K562 (cell line): Measurements from ENCODE around the gene TFDP3. TPM values are rescaled to one million over a fixed set of nuclear protein-coding genes. Genes with fewer than 3 reads are reported as not detected.

Experiments used
- ARNT ChIP-seq, 2 experiments: fragments of 450-650 bp; IDR thresholded peaks; 2 replicates each; pipeline ENCODE4 v1.6.1; 2016; ENCODE audit warnings: mild to moderate bottlenecking in 1 of 2
- FOXA3 ChIP-seq, 2 experiments: fragments of 450-650 bp in 1 of 2; sonication (generic) in 1 of 2; formaldehyde crosslinking; IDR thresholded peaks in 1 of 2; conservative IDR thresholded peaks in 1 of 2; 2 replicates each; pipeline versions ENCODE4 v1.4.0 to v1.8.0; 2020 to 2022; ENCODE audit warnings: mild to moderate bottlenecking in 2 of 2, missing genetic modification reagents in 1 of 2
- NUFIP1 ChIP-seq: fragments of 450-650 bp; IDR thresholded peaks from 2 replicates; pipeline ENCODE4 v1.6.1; 2018; ENCODE audit not compliant: partially characterized antibody
- POLR2A ChIP-seq: fragments of 450-650 bp; conservative IDR thresholded peaks from 2 replicates; pipeline ENCODE4 v1.6.1; 2016
- TAF9B ChIP-seq: fragments of 450-650 bp; IDR thresholded peaks from 2 replicates; pipeline ENCODE4 v1.6.1; 2018; ENCODE audit warnings: mild to moderate bottlenecking; ENCODE audit not compliant: partially characterized antibody
- polyA plus RNA-seq, 8 experiments: library from polyadenylated mRNA; depleted of rRNA in 4 of 8; stranded (reverse) in 5 of 8; unstranded in 3 of 8; fragments of >200 nt; fragmentation: Nextera tagmentation in 2 of 8; fragmentation: Illumina TruSeq in 1 of 8; extraction: Ambion mirVana in 2 of 8; extraction: Trizol in 1 of 8; gene quantifications; 2 replicates each; pipeline versions ENCODE4 v1.2.1 to v1.2.3, GENCODE V29; 2011 to 2014; ENCODE audit warnings: inconsistent platforms in 1 of 8, missing spikeins in 1 of 8
- total RNA-seq, 7 experiments: library from RNA; depleted of rRNA in 6 of 7; stranded (reverse); fragments of >200 nt in 6 of 7; fragmentation: Illumina TruSeq in 2 of 7; extraction: Trizol in 2 of 7; gene quantifications; 2 replicates each; pipeline versions ENCODE4 v1.2.1 to v1.2.3, GENCODE V29; 2011 to 2021; ENCODE audit warnings: low replicate concordance in 1 of 7
- TF ChIP-seq, protein P1 (sequence below): fragments of 200-600 bp; sonication (generic); IDR thresholded peaks from one replicate; pipeline ENCODE4 v1.6.1; 2012; ENCODE audit warnings: mild to moderate bottlenecking, low read depth, low read length, inconsistent platforms
- TF ChIP-seq, protein P2 (sequence below): fragments of 450-650 bp; formaldehyde crosslinking; conservative IDR thresholded peaks from 2 replicates; pipeline ENCODE4 v1.4.0; 2022; ENCODE audit warnings: mild to moderate bottlenecking, missing genetic modification characterization
- TF ChIP-seq, protein P3 (sequence below): sonication (generic); formaldehyde crosslinking; IDR thresholded peaks from 2 replicates; pipeline ENCODE4 v1.8.0; 2022; ENCODE audit warnings: missing genetic modification reagents, mild to moderate bottlenecking, moderate library complexity, borderline replicate concordance
- TF ChIP-seq, protein P4 (sequence below): sonication (generic); formaldehyde crosslinking; IDR thresholded peaks from 2 replicates; pipeline ENCODE4 v1.9.0; 2022; ENCODE audit warnings: mild to moderate bottlenecking, missing genetic modification reagents

Gene TFDP3
- total and polyA plus RNA-seq, 9 of the 15 experiments (the other 6 are each of a cell fraction or from before 2014, with no cell fraction given) = 0.09 to 0.25 (median 0.12) TPM; not detected in 5

DNA sequence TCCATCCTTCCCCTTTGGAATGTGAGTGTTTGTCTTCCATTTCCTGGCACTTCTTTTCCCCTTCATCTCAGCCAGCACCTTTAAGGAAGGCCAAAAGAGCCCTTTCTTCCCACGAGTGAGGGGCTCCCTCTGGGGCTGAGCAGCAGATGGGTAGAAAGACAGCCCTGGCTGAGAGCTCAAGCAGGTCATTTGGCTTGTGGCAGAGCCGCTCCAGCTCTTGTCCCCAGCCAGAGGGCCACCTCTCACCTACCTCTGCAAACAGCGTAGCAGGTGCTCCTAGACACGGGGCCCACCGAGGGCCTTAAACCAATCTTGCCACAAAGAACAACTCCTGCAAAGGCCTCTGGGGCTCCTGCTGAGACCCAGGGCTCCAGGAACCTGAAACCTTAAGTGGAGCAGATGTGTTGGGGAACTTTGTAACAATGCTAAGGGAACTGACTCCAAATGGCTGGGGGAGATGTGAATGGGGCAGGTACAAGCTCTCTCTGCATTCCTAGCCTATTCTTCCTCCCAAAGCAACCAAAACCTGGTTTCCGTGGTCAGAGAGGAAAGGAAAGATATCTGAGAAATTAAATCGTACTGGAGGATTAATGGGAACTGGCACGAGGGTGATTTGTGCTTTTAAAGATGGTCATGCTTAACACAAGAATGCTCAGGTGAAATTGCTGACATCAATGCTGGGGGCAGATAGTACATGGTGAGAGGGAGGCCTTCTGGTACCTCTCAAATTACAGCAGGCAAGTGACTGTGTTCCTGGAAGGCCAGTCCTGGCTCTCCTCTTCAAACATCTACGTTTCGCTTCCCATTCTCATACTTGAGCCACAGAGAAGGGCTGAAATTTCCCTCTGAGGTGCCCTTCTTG is 27.0 kb downstream of the TFDP3 start (continued):
- TF ChIP-seq, protein P1, sequence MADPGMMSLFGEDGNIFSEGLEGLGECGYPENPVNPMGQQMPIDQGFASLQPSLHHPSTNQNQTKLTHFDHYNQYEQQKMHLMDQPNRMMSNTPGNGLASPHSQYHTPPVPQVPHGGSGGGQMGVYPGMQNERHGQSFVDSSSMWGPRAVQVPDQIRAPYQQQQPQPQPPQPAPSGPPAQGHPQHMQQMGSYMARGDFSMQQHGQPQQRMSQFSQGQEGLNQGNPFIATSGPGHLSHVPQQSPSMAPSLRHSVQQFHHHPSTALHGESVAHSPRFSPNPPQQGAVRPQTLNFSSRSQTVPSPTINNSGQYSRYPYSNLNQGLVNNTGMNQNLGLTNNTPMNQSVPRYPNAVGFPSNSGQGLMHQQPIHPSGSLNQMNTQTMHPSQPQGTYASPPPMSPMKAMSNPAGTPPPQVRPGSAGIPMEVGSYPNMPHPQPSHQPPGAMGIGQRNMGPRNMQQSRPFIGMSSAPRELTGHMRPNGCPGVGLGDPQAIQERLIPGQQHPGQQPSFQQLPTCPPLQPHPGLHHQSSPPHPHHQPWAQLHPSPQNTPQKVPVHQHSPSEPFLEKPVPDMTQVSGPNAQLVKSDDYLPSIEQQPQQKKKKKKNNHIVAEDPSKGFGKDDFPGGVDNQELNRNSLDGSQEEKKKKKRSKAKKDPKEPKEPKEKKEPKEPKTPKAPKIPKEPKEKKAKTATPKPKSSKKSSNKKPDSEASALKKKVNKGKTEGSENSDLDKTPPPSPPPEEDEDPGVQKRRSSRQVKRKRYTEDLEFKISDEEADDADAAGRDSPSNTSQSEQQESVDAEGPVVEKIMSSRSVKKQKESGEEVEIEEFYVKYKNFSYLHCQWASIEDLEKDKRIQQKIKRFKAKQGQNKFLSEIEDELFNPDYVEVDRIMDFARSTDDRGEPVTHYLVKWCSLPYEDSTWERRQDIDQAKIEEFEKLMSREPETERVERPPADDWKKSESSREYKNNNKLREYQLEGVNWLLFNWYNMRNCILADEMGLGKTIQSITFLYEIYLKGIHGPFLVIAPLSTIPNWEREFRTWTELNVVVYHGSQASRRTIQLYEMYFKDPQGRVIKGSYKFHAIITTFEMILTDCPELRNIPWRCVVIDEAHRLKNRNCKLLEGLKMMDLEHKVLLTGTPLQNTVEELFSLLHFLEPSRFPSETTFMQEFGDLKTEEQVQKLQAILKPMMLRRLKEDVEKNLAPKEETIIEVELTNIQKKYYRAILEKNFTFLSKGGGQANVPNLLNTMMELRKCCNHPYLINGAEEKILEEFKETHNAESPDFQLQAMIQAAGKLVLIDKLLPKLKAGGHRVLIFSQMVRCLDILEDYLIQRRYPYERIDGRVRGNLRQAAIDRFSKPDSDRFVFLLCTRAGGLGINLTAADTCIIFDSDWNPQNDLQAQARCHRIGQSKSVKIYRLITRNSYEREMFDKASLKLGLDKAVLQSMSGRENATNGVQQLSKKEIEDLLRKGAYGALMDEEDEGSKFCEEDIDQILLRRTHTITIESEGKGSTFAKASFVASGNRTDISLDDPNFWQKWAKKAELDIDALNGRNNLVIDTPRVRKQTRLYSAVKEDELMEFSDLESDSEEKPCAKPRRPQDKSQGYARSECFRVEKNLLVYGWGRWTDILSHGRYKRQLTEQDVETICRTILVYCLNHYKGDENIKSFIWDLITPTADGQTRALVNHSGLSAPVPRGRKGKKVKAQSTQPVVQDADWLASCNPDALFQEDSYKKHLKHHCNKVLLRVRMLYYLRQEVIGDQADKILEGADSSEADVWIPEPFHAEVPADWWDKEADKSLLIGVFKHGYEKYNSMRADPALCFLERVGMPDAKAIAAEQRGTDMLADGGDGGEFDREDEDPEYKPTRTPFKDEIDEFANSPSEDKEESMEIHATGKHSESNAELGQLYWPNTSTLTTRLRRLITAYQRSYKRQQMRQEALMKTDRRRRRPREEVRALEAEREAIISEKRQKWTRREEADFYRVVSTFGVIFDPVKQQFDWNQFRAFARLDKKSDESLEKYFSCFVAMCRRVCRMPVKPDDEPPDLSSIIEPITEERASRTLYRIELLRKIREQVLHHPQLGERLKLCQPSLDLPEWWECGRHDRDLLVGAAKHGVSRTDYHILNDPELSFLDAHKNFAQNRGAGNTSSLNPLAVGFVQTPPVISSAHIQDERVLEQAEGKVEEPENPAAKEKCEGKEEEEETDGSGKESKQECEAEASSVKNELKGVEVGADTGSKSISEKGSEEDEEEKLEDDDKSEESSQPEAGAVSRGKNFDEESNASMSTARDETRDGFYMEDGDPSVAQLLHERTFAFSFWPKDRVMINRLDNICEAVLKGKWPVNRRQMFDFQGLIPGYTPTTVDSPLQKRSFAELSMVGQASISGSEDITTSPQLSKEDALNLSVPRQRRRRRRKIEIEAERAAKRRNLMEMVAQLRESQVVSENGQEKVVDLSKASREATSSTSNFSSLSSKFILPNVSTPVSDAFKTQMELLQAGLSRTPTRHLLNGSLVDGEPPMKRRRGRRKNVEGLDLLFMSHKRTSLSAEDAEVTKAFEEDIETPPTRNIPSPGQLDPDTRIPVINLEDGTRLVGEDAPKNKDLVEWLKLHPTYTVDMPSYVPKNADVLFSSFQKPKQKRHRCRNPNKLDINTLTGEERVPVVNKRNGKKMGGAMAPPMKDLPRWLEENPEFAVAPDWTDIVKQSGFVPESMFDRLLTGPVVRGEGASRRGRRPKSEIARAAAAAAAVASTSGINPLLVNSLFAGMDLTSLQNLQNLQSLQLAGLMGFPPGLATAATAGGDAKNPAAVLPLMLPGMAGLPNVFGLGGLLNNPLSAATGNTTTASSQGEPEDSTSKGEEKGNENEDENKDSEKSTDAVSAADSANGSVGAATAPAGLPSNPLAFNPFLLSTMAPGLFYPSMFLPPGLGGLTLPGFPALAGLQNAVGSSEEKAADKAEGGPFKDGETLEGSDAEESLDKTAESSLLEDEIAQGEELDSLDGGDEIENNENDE = no peak
- TF ChIP-seq, protein P2, sequence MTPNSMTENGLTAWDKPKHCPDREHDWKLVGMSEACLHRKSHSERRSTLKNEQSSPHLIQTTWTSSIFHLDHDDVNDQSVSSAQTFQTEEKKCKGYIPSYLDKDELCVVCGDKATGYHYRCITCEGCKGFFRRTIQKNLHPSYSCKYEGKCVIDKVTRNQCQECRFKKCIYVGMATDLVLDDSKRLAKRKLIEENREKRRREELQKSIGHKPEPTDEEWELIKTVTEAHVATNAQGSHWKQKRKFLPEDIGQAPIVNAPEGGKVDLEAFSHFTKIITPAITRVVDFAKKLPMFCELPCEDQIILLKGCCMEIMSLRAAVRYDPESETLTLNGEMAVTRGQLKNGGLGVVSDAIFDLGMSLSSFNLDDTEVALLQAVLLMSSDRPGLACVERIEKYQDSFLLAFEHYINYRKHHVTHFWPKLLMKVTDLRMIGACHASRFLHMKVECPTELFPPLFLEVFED (CRISPR knock-in tag) = no peak
- TF ChIP-seq POLR2A (no peak), FOXA3 (CRISPR knock-in tag; conservative IDR thresholded peaks at IDR 0.05 in 1 of 2, IDR thresholded peaks at IDR 0.05 in 1 of 2) (no peak), NUFIP1 (no peak), ARNT (IDR thresholded peaks at IDR 0.05) (no peak), TAF9B (no peak)
- TF ChIP-seq, protein P3, sequence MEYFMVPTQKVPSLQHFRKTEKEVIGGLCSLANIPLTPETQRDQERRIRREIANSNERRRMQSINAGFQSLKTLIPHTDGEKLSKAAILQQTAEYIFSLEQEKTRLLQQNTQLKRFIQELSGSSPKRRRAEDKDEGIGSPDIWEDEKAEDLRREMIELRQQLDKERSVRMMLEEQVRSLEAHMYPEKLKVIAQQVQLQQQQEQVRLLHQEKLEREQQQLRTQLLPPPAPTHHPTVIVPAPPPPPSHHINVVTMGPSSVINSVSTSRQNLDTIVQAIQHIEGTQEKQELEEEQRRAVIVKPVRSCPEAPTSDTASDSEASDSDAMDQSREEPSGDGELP = no peak
- TF ChIP-seq, protein P4, sequence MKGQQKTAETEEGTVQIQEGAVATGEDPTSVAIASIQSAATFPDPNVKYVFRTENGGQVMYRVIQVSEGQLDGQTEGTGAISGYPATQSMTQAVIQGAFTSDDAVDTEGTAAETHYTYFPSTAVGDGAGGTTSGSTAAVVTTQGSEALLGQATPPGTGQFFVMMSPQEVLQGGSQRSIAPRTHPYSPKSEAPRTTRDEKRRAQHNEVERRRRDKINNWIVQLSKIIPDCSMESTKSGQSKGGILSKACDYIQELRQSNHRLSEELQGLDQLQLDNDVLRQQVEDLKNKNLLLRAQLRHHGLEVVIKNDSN (CRISPR knock-in tag) = no peak
- TF ChIP-seq, all 486 proteins: peak for 0
